Astrocyte (in vitro differentiated cells and primary cell): Measurements from ENCODE around the gene FBXO10.

Source experiments
- EZH2 ChIP-seq: IDR thresholded peaks from 2 replicates; pipeline ENCODE4 v1.6.1; 2012; ENCODE audit warnings: mild to moderate bottlenecking, low read length, inconsistent platforms; ENCODE audit not compliant: insufficient read depth
- TF ChIP-seq, protein P1 (sequence below): IDR thresholded peaks from 2 replicates; pipeline ENCODE4 v1.5.1; 2011; ENCODE audit warnings: low read depth, mild to moderate bottlenecking, inconsistent platforms, low read length, moderate library complexity; ENCODE audit not compliant: insufficient read depth

GRCh38 chr9:37574241-37574721 is 1.9 kb downstream of the FBXO10 start:
- TF ChIP-seq, protein P1, sequence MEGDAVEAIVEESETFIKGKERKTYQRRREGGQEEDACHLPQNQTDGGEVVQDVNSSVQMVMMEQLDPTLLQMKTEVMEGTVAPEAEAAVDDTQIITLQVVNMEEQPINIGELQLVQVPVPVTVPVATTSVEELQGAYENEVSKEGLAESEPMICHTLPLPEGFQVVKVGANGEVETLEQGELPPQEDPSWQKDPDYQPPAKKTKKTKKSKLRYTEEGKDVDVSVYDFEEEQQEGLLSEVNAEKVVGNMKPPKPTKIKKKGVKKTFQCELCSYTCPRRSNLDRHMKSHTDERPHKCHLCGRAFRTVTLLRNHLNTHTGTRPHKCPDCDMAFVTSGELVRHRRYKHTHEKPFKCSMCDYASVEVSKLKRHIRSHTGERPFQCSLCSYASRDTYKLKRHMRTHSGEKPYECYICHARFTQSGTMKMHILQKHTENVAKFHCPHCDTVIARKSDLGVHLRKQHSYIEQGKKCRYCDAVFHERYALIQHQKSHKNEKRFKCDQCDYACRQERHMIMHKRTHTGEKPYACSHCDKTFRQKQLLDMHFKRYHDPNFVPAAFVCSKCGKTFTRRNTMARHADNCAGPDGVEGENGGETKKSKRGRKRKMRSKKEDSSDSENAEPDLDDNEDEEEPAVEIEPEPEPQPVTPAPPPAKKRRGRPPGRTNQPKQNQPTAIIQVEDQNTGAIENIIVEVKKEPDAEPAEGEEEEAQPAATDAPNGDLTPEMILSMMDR: no peak
- no peak for TF ChIP-seq EZH2
